ENCODE results near the gene MCHR2.

Gene MCHR2

GRCh38 chr6:99951016-99951805, 42.8 kb downstream of the MCHR2 start:
- peaks cover 6% of the 10 kb centered on the region for H3K27me3 ChIP-seq (ENCODE audit: insufficient read depth, low read length, poor library complexity)
- no peaks in the 10 kb centered on the region for H3K79me2 ChIP-seq (ENCODE audit: insufficient read depth, low read length)
- no peak overlapping the region for H2AFZ ChIP-seq (ENCODE audit: low read depth, low read length)
- no peak overlapping the region for H3K4me3 ChIP-seq (ENCODE audit: low read depth in 1 of 2, low read length in 2 of 2)
- TF ChIP-seq CTCF (IDR thresholded peaks at IDR 0.05; ENCODE audit: borderline replicate concordance, extremely low read depth, low read length, poor library complexity, severe bottlenecking) (no peak), EZH2 (IDR thresholded peaks at IDR 0.05; ENCODE audit: borderline replicate concordance, low read depth, low read length, severe bottlenecking) (no peak)
- no peaks in the 10 kb centered on the region for H4K20me1 ChIP-seq (ENCODE audit: insufficient read depth, low read length)
- DNase-seq (no peak), ATAC-seq (ENCODE audit: insufficient read depth, low read depth) (no peak)
- H3K9ac ChIP-seq (ENCODE audit: low read depth, low read length): no peak overlapping the region
- H3K36me3 ChIP-seq (ENCODE audit: insufficient read depth, low read length): no peaks in the 10 kb centered on the region
- no peaks in the 10 kb centered on the region for H3K9me3 ChIP-seq (ENCODE audit: insufficient read depth, low read length, severe bottlenecking)
- no peak overlapping the region for H3K27ac ChIP-seq (ENCODE audit: low read length)
- H3K4me2 ChIP-seq (ENCODE audit: insufficient read depth, low read length): no peak overlapping the region
- no peaks in the 10 kb centered on the region for H3K4me1 ChIP-seq (ENCODE audit: insufficient read depth, low read length)

- H3K9me3 ChIP-seq (ENCODE audit: insufficient read depth, low read length, severe bottlenecking): no peaks in the 10 kb centered on the region
- DNase-seq: no peak
- H3K4me3 ChIP-seq (ENCODE audit: low read depth in 1 of 2, low read length in 2 of 2): no peak overlapping the region
- no peaks in the 10 kb centered on the region for H3K4me1 ChIP-seq (ENCODE audit: insufficient read depth, low read length)
- no peak overlapping the region for H2AFZ ChIP-seq (ENCODE audit: low read depth, low read length)
- no peak overlapping the region for H3K4me2 ChIP-seq (ENCODE audit: insufficient read depth, low read length)
- H4K20me1 ChIP-seq (ENCODE audit: insufficient read depth, low read length): no peaks in the 10 kb centered on the region
- no peak overlapping the region for H3K9ac ChIP-seq (ENCODE audit: low read depth, low read length)
- no peak for TF ChIP-seq EZH2 (IDR thresholded peaks at IDR 0.05; ENCODE audit: borderline replicate concordance, low read depth, low read length, severe bottlenecking)
- TF ChIP-seq CTCF (IDR thresholded peaks at IDR 0.05; ENCODE audit: borderline replicate concordance, extremely low read depth, low read length, poor library complexity, severe bottlenecking): no peak
- no peak for ATAC-seq (ENCODE audit: insufficient read depth, low read depth)
- no peak overlapping the region for H3K27ac ChIP-seq (ENCODE audit: low read length)
- H3K36me3 ChIP-seq (ENCODE audit: insufficient read depth, low read length): no peaks in the 10 kb centered on the region
- peaks cover 6% of the 10 kb centered on the region for H3K27me3 ChIP-seq (ENCODE audit: insufficient read depth, low read length, poor library complexity)
- H3K79me2 ChIP-seq (ENCODE audit: insufficient read depth, low read length): no peaks in the 10 kb centered on the region
Measured at GRCh38 chr6:99946005-99946404, 48.0 kb downstream of the MCHR2 start.

- H2AFZ ChIP-seq (ENCODE audit: low read depth, low read length): no peak overlapping the region
- H3K4me1 ChIP-seq (ENCODE audit: insufficient read depth, low read length): no peaks in the 10 kb centered on the region
- DNase-seq (no peak), ATAC-seq (ENCODE audit: insufficient read depth, low read depth) (no peak)
- H3K4me3 ChIP-seq (ENCODE audit: low read depth in 1 of 2, low read length in 2 of 2): no peak overlapping the region
- no peaks in the 10 kb centered on the region for H3K9me3 ChIP-seq (ENCODE audit: insufficient read depth, low read length, severe bottlenecking)
- H3K27me3 ChIP-seq (ENCODE audit: insufficient read depth, low read length, poor library complexity): peaks cover 3% of the 10 kb centered on the region
- H3K27ac ChIP-seq (ENCODE audit: low read length): no peak overlapping the region
- H3K79me2 ChIP-seq (ENCODE audit: insufficient read depth, low read length): no peaks in the 10 kb centered on the region
- no peak overlapping the region for H3K4me2 ChIP-seq (ENCODE audit: insufficient read depth, low read length)
- no peaks in the 10 kb centered on the region for H3K36me3 ChIP-seq (ENCODE audit: insufficient read depth, low read length)
- TF ChIP-seq CTCF (IDR thresholded peaks at IDR 0.05; ENCODE audit: borderline replicate concordance, extremely low read depth, low read length, poor library complexity, severe bottlenecking) (no peak), EZH2 (IDR thresholded peaks at IDR 0.05; ENCODE audit: borderline replicate concordance, low read depth, low read length, severe bottlenecking) (no peak)
- H4K20me1 ChIP-seq (ENCODE audit: insufficient read depth, low read length): no peaks in the 10 kb centered on the region
- no peak overlapping the region for H3K9ac ChIP-seq (ENCODE audit: low read depth, low read length)
Measured at GRCh38 chr6:99943846-99944245, 50.2 kb downstream of the MCHR2 start.
